ENCODE results near the gene PTPRM. TPM values are rescaled to one million over a fixed set of nuclear protein-coding genes. Genes with fewer than 3 reads are reported as not detected.

PTPRM gene
- total RNA-seq, 1 donor from 2014 or later: 13.9 TPM

DNA sequence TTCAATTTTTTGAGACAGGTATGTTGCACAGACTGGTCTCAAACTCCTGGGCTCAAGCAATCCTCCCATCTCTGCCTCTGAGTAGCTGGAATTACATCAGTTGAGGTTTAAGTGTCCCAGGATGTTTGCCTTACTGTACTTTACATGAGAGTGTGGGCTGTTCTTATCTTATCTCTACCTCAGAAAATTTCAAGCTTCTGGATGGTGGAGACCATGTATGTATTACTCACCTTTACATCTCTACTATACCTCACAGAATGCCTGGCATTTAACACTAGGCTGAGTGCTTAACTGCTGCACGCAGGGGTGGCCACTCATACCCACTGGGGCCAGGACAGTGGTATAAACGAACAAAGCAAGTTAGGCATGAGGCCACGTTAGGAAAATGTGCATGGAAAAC, 770.1 kb downstream of the PTPRM start:
- Histone ChIP-seq H3K27me3 (no peaks in the 10 kb centered on the region), H3K9ac (no peak overlapping the region), H3F3A (ENCODE audit: low read depth) (no peaks in the 10 kb centered on the region), H3K4me2 (no peak overlapping the region), H4K20me1 (ENCODE audit: low read depth) (no peaks in the 10 kb centered on the region), H3K79me2 (ENCODE audit: low read depth) (no peaks in the 10 kb centered on the region), H3K4me3 (no peak overlapping the region), H2AFZ (replicated peaks) (no peak overlapping the region), H3K4me1 (peaks cover 11% of the 10 kb centered on the region), H3K9me3 (ENCODE audit: low read depth) (no peaks in the 10 kb centered on the region), H3K27ac (no peak overlapping the region), H3K36me3 (no peaks in the 10 kb centered on the region)
- Mint-ChIP-seq H3K4me3 (no peak overlapping the region), H3K27me3 (ENCODE audit: insufficient read depth, low read depth) (no peaks in the 10 kb centered on the region), H3K36me3 (no peaks in the 10 kb centered on the region), H3K4me1 (peaks cover 16% of the 10 kb centered on the region), H3K27ac (no peak overlapping the region), H3K9me3 (no peaks in the 10 kb centered on the region)
- TF ChIP-seq, protein P1, sequence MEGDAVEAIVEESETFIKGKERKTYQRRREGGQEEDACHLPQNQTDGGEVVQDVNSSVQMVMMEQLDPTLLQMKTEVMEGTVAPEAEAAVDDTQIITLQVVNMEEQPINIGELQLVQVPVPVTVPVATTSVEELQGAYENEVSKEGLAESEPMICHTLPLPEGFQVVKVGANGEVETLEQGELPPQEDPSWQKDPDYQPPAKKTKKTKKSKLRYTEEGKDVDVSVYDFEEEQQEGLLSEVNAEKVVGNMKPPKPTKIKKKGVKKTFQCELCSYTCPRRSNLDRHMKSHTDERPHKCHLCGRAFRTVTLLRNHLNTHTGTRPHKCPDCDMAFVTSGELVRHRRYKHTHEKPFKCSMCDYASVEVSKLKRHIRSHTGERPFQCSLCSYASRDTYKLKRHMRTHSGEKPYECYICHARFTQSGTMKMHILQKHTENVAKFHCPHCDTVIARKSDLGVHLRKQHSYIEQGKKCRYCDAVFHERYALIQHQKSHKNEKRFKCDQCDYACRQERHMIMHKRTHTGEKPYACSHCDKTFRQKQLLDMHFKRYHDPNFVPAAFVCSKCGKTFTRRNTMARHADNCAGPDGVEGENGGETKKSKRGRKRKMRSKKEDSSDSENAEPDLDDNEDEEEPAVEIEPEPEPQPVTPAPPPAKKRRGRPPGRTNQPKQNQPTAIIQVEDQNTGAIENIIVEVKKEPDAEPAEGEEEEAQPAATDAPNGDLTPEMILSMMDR (IDR thresholded peaks at IDR 0.05): no peak
- no peak for TF ChIP-seq EZH2phosphoT487 (IDR thresholded peaks at IDR 0.05)
- no peak for TF ChIP-seq EZH2 (IDR thresholded peaks at IDR 0.05)
- no peak for DNase-seq (ENCODE audit: low spot score)

DNA sequence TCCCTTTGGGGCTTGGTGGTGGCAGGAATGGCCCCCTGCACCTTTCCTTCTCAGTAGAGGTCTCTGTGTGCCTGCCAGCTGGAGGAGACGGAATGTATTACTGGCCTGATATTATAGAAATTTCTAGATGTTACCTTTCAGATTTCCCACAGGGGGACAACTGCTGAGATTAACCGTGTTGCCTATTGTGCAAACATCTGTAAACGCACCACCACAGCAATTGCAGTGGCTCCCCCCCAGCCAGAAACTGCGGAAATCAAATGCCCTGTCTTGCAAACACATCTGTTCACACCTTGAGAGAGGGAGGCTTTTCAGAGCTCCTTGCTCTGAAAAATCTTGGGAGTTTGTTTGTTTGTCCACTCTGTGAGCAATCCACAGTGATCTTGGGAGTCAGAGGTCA, 772.1 kb downstream of the PTPRM start:
- Mint-ChIP-seq H3K27me3 (ENCODE audit: insufficient read depth, low read depth) (no peaks in the 10 kb centered on the region), H3K4me1 (peaks cover 16% of the 10 kb centered on the region), H3K36me3 (no peaks in the 10 kb centered on the region), H3K27ac (no peak overlapping the region), H3K9me3 (no peaks in the 10 kb centered on the region), H3K4me3 (no peak overlapping the region)
- TF ChIP-seq, protein P1 (IDR thresholded peaks at IDR 0.05): no peak
- no peak for TF ChIP-seq EZH2phosphoT487 (IDR thresholded peaks at IDR 0.05)
- TF ChIP-seq EZH2 (IDR thresholded peaks at IDR 0.05): no peak
- DNase-seq (ENCODE audit: low spot score): no peak
- H3K4me1 ChIP-seq: peaks cover 5% of the 10 kb centered on the region
- H3K9me3 ChIP-seq (ENCODE audit: low read depth): no peaks in the 10 kb centered on the region
- no peaks in the 10 kb centered on the region for H3K79me2 ChIP-seq (ENCODE audit: low read depth)
- no peak overlapping the region for H3K4me3 ChIP-seq
- H4K20me1 ChIP-seq (ENCODE audit: low read depth): no peaks in the 10 kb centered on the region
- H3K36me3 ChIP-seq: no peaks in the 10 kb centered on the region
- H2AFZ ChIP-seq (replicated peaks): no peak overlapping the region
- no peaks in the 10 kb centered on the region for H3F3A ChIP-seq (ENCODE audit: low read depth)
- no peaks in the 10 kb centered on the region for H3K27me3 ChIP-seq
- H3K27ac ChIP-seq: no peak overlapping the region
- H3K4me2 ChIP-seq: no peak overlapping the region
- H3K9ac ChIP-seq: no peak overlapping the region

DNA sequence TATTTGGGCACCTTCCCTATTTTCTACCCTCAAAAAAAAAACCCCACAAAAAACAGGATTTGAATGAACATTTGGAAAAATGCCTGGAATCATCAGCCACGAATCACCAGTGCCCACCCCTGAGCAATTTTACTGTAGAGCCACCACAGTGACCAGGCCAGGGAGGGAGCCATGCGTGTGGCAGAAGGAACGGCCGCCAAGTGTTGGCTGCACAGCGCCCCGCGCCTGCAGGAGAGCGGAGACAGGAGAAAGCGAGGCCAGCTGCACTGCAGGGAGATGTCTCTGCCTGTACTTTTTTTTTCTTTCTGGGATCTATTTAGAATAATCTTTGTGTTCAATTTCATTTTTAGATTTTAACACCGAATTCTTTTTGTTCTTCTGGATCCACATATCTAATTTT, 772.8 kb downstream of the PTPRM start:
- Histone ChIP-seq H3K9ac (no peak overlapping the region), H3K4me1 (peaks cover 5% of the 10 kb centered on the region), H3K9me3 (ENCODE audit: low read depth) (no peaks in the 10 kb centered on the region), H3K36me3 (no peaks in the 10 kb centered on the region), H3K4me3 (no peak overlapping the region), H4K20me1 (ENCODE audit: low read depth) (no peaks in the 10 kb centered on the region), H3K27me3 (no peaks in the 10 kb centered on the region), H3K4me2 (no peak overlapping the region), H3K79me2 (ENCODE audit: low read depth) (no peaks in the 10 kb centered on the region), H3F3A (ENCODE audit: low read depth) (no peaks in the 10 kb centered on the region), H2AFZ (replicated peaks) (no peak overlapping the region), H3K27ac (no peak overlapping the region)
- H3K27ac Mint-ChIP-seq: no peak overlapping the region
- TF ChIP-seq, protein P1 (IDR thresholded peaks at IDR 0.05): no peak
- TF ChIP-seq EZH2 (IDR thresholded peaks at IDR 0.05): no peak
- no peak for TF ChIP-seq EZH2phosphoT487 (IDR thresholded peaks at IDR 0.05)
- peaks cover 1% of the 10 kb centered on the region for H3K36me3 Mint-ChIP-seq
- H3K27me3 Mint-ChIP-seq (ENCODE audit: insufficient read depth, low read depth): no peaks in the 10 kb centered on the region
- H3K4me1 Mint-ChIP-seq: peaks cover 16% of the 10 kb centered on the region
- no peak for DNase-seq (ENCODE audit: low spot score)
- H3K9me3 Mint-ChIP-seq: no peaks in the 10 kb centered on the region
- H3K4me3 Mint-ChIP-seq: no peak overlapping the region

Measured in neural progenitor cell (in vitro differentiated cells).